Endothelial cell of umbilical vein (primary cell): ENCODE results near the gene COL13A1. TPM values are rescaled to one million over a fixed set of nuclear protein-coding genes. Genes with fewer than 3 reads are reported as not detected.

Experiments used
- BruUV-seq: library from RNA; stranded (reverse); fragments of 400-500 nt; replicated peaks from 2 replicates; lab custom pipeline; 2021; lab: Mats Ljungman, UMichigan
- CTCF ChIA-PET: fragments of 300-600, 350-600 bp; sonication (Branson Sonifier 250); formaldehyde crosslinking; loops from one replicate; lab custom pipeline; 2021; ENCODE audit warnings: antibody characterized with exemption, inconsistent platforms; lab: Charles Lee
- POLR2A ChIA-PET: fragments of 300-600, 350-600 bp; sonication (Branson Sonifier 250); formaldehyde crosslinking; loops from one replicate; lab custom pipeline; 2021; ENCODE audit warnings: antibody characterized with exemption, inconsistent platforms; lab: Charles Lee
- DNase-seq: peaks from one replicate; pipeline ENCODE4 v3.0.0-alpha.2; 2011; ENCODE audit warnings: low read depth, low spot score
- FAIRE-seq: peaks from 2 replicates; lab custom pipeline; 2011; peaks lifted over from hg19 to GRCh38; lab: Jason Lieb, UNC
- H2AFZ ChIP-seq: 2 replicates; pipeline ENCODE4 v1.6.0; 2012; ENCODE audit warnings: low read depth, low read length, control low read depth, inconsistent platforms
- H3K27ac ChIP-seq: 2 replicates; pipeline ENCODE4 v1.5.1; 2011; ENCODE audit warnings: low read depth, mild to moderate bottlenecking, control low read depth, low read length, moderate library complexity; ENCODE audit not compliant: insufficient read depth
- H3K27me3 ChIP-seq, 2 experiments: 2 replicates each; pipeline versions ENCODE4 v1.6.0 to v1.6.1; 2011; ENCODE audit warnings: low read length in 2 of 2, mixed read lengths in 1 of 2; ENCODE audit not compliant: control insufficient read depth in 2 of 2, insufficient read depth in 2 of 2
- H3K36me3 ChIP-seq, 2 experiments: 2 replicates in 1 of 2; 3 replicates in 1 of 2; pipeline ENCODE4 v1.5.1; 2011; ENCODE audit warnings: low read length in 2 of 2, mild to moderate bottlenecking in 1 of 2, moderate library complexity in 1 of 2; ENCODE audit not compliant: control insufficient read depth in 2 of 2, insufficient read depth in 2 of 2; ENCODE audit errors: extremely low read depth in 1 of 2
- H3K4me1 ChIP-seq: 3 replicates; pipeline ENCODE4 v1.5.1; 2011; ENCODE audit warnings: mild to moderate bottlenecking, low read length; ENCODE audit not compliant: control insufficient read depth, insufficient read depth; ENCODE audit errors: extremely low read depth
- H3K4me2 ChIP-seq: 2 replicates; pipeline ENCODE4 v1.6.1; 2011; ENCODE audit warnings: low read length, control low read depth, mixed read lengths; ENCODE audit not compliant: insufficient read depth
- H3K4me3 ChIP-seq, 3 experiments: fragments of 200-600 bp in 1 of 3; sonication (generic), shearing (Covaris generic) in 1 of 3; replicated peaks in 1 of 3; 2 replicates each; pipeline ENCODE4 v1.5.1; 2011 to 2016; ENCODE audit warnings: control low read depth in 3 of 3, low read length in 3 of 3, mild to moderate bottlenecking in 2 of 3, inconsistent platforms in 1 of 3, low read depth in 1 of 3, moderate library complexity in 1 of 3; ENCODE audit not compliant: insufficient read depth in 1 of 3
- H3K79me2 ChIP-seq: 2 replicates; pipeline ENCODE4 v1.6.0; 2012; ENCODE audit warnings: low read length, inconsistent platforms; ENCODE audit not compliant: control insufficient read depth, insufficient read depth
- H3K9ac ChIP-seq: replicated peaks from 2 replicates; pipeline ENCODE3; 2011; ENCODE audit warnings: low read length, control low read depth; ENCODE audit not compliant: insufficient read depth; ENCODE audit errors: extremely low read depth
- H3K9me1 ChIP-seq: replicated peaks from 3 replicates; pipeline ENCODE4 v1.6.0; 2011; ENCODE audit warnings: mild to moderate bottlenecking, low read length; ENCODE audit not compliant: control insufficient read depth, insufficient read depth; ENCODE audit errors: extremely low read depth
- H3K9me3 ChIP-seq: replicated peaks from 2 replicates; pipeline ENCODE4 v1.5.1; 2012; ENCODE audit warnings: low read length, inconsistent platforms; ENCODE audit not compliant: control insufficient read depth, insufficient read depth
- H4K20me1 ChIP-seq: replicated peaks from 2 replicates; pipeline ENCODE3; 2011; ENCODE audit warnings: mild to moderate bottlenecking, low read length; ENCODE audit not compliant: control insufficient read depth, insufficient read depth; ENCODE audit errors: extremely low read depth
- EZH2 ChIP-seq: IDR thresholded peaks from 2 replicates; pipeline ENCODE4 v1.6.1; 2012; ENCODE audit warnings: borderline replicate concordance, low read depth, mild to moderate bottlenecking, moderate library complexity, low read length, inconsistent platforms; ENCODE audit not compliant: severe bottlenecking
- FOS ChIP-seq: IDR thresholded peaks from 2 replicates; pipeline ENCODE4 v1.6.1; 2011; ENCODE audit warnings: mild to moderate bottlenecking, low read length, moderate library complexity, borderline replicate concordance; ENCODE audit not compliant: insufficient read depth
- GATA2 ChIP-seq: IDR thresholded peaks from 2 replicates; pipeline ENCODE4 v1.7.0; 2011; ENCODE audit warnings: low read depth, mild to moderate bottlenecking, moderate library complexity, mixed read lengths, low read length; ENCODE audit not compliant: insufficient read length, insufficient read depth
- JUN ChIP-seq: IDR thresholded peaks from 2 replicates; pipeline ENCODE4 v1.6.1; 2011; ENCODE audit warnings: borderline replicate concordance, low read depth; ENCODE audit not compliant: insufficient read length, insufficient read depth
- MYC ChIP-seq: IDR thresholded peaks from one replicate; pipeline ENCODE4 v1.6.1; 2011; ENCODE audit warnings: mild to moderate bottlenecking, low read depth, low read length
- POLR2A ChIP-seq: IDR thresholded peaks from 2 replicates; pipeline ENCODE4 v1.6.1; 2012; ENCODE audit warnings: low read depth, mild to moderate bottlenecking, control low read depth, low read length
- POLR2AphosphoS5 ChIP-seq: IDR thresholded peaks from 2 replicates; pipeline ENCODE4 v1.6.1; 2012; ENCODE audit warnings: low read depth, mild to moderate bottlenecking, control low read depth, low read length, moderate library complexity; ENCODE audit not compliant: insufficient read depth
- dilution Hi-C: fragments of 300-500 bp; cut with MboI; formaldehyde crosslinking; loops from one replicate; pipeline ENCODE4 v1.15.0; 2019; ENCODE audit warnings: low sequenced_read_pairs; ENCODE audit not compliant: extremely low pct_ligation_motif_present
- intact Hi-C: fragments of 100-400 bp; cut with micrococcal nuclease; formaldehyde crosslinking; loops from one replicate; pipeline ENCODE4 v1.10.0; 2022
- polyA plus RNA-seq, 4 experiments: library from polyadenylated mRNA; depleted of rRNA in 3 of 4; stranded (reverse) in 3 of 4; unstranded in 1 of 4; fragments of >200 nt; gene quantifications; 2 replicates each; pipeline versions ENCODE4 v1.2.1 to v1.2.3, GENCODE V29; 2011 to 2012; ENCODE audit warnings: missing spikeins in 1 of 4
- total RNA-seq: library from RNA; stranded (reverse); gene quantifications from 2 replicates; pipeline ENCODE4 v1.2.3, GENCODE V29; 2021
- TF ChIP-seq, protein P1 (sequence below): IDR thresholded peaks from 2 replicates; pipeline ENCODE4 v1.6.1; 2011; ENCODE audit not compliant: insufficient read depth, insufficient read length
- TF ChIP-seq, protein P2 (sequence below), 2 donors: IDR thresholded peaks; 1 replicate in 1 of 2; 2 replicates in 1 of 2; pipeline ENCODE4 v1.5.1; 2011; ENCODE audit warnings: low read length in 2 of 2, mild to moderate bottlenecking in 2 of 2, moderate library complexity in 2 of 2, control low read depth in 1 of 2, inconsistent platforms in 1 of 2, low read depth in 1 of 2; ENCODE audit not compliant: insufficient read depth in 1 of 2; ENCODE audit errors: extremely low read depth in 1 of 2

The COL13A1 gene
- total and polyA plus RNA-seq, 2 donors (not counting 3 experiments of a cell fraction or from before 2014, with no cell fraction given): 21.4 to 47.5 TPM

DNA sequence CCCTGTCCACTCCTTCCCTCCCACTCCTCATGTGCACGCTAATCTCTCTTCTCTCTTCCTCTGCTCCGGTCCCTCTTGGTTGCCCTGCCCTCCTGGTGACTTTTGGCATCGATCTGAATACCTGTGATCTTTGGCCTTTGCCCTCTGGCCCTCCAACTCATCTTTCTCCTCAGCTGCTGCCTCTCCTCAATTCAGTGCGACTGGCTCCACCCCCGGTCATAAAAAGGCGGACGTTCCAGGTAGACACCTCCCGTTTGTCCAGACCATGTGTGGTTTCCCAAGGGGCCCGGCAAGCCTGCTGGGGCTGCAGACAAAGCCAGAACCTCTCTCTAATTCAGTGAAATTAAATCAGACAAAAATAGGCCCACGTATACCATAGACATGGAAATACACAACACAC lies 96.8 kb downstream of the COL13A1 start:
- FAIRE-seq: no peak
- CTCF ChIA-PET: interaction anchor here (0.9 to 3.9 kb wide), 3 partner anchors 10 to 99 kb away, joined by 3 to 66 read pairs (median 3); no protein-coding TSS in a partner anchor
- no TSS peak for BruUV-seq

More for the DNA sequence above, 96.8 kb downstream of the COL13A1 start:
- Histone ChIP-seq H3K9me1 (no peaks in the 10 kb centered on the region), H3K79me2 (no peaks in the 10 kb centered on the region), H2AFZ (no peak overlapping the region), H4K20me1 (no peaks in the 10 kb centered on the region), H3K36me3 (no peaks in the 10 kb centered on the region), H3K4me1 (peaks cover 11% of the 10 kb centered on the region), H3K9me3 (no peaks in the 10 kb centered on the region), H3K4me2 (no peak overlapping the region), H3K27me3 (no peaks in the 10 kb centered on the region), H3K9ac (no peak overlapping the region), H3K4me3 (no peak overlapping the region), H3K27ac (no peak overlapping the region)
- dilution Hi-C loops: no loop called here
- intact Hi-C loops: no loop called here
- no peak for DNase-seq
- TF ChIP-seq EZH2 (no peak), JUN (no peak), GATA2 (no peak), MYC (no peak), POLR2A (no peak), POLR2AphosphoS5 (no peak), FOS (no peak)
- TF ChIP-seq, protein P1, sequence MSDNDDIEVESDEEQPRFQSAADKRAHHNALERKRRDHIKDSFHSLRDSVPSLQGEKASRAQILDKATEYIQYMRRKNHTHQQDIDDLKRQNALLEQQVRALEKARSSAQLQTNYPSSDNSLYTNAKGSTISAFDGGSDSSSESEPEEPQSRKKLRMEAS: no peak
- TF ChIP-seq, protein P2, sequence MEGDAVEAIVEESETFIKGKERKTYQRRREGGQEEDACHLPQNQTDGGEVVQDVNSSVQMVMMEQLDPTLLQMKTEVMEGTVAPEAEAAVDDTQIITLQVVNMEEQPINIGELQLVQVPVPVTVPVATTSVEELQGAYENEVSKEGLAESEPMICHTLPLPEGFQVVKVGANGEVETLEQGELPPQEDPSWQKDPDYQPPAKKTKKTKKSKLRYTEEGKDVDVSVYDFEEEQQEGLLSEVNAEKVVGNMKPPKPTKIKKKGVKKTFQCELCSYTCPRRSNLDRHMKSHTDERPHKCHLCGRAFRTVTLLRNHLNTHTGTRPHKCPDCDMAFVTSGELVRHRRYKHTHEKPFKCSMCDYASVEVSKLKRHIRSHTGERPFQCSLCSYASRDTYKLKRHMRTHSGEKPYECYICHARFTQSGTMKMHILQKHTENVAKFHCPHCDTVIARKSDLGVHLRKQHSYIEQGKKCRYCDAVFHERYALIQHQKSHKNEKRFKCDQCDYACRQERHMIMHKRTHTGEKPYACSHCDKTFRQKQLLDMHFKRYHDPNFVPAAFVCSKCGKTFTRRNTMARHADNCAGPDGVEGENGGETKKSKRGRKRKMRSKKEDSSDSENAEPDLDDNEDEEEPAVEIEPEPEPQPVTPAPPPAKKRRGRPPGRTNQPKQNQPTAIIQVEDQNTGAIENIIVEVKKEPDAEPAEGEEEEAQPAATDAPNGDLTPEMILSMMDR (IDR thresholded peaks at IDR 0.05; ENCODE audit: extremely low read depth in 1 of 2, insufficient read depth in 1 of 2, low read depth in 1 of 2, low read length in 2 of 2): no peak
- POLR2A ChIA-PET: no interaction called here
